SK-MEL-5 (cell line): ENCODE measurements around the gene TOE1. TPM values are rescaled to one million over a fixed set of nuclear protein-coding genes. Genes with fewer than 3 reads are reported as not detected.
"Not testable (repeated sequence)": the region's sequence is repeated elsewhere in the genome, so short reads cannot be mapped to it uniquely, and the experiment has no call there.

Experiments
- DNase-seq: peaks from one replicate; pipeline ENCODE4 v3.0.0-alpha.2; 2016; ENCODE audit warnings: low read depth, low spot score
- in situ Hi-C: cut with HindIII; loops from 2 replicates; pipeline ENCODE4 v1.10.0; 2016; ENCODE audit warnings: low sequenced_read_pairs, high pct_unique_total_duplicates, low pct_unique_long_range_greater_than_20kb
- polyA plus RNA-seq, 2 experiments: library from polyadenylated mRNA; depleted of rRNA; stranded (reverse); fragments of >200 nt; gene quantifications; 2 replicates each; pipeline ENCODE4 v1.2.3, GENCODE V29; 2015
- total RNA-seq: library from RNA; depleted of rRNA; stranded (reverse); fragments of >200 nt; shearing (Covaris generic); gene quantifications from 2 replicates; pipeline ENCODE4 v1.2.3, GENCODE V29; 2014; rRNA removed

The TOE1 gene
- total RNA-seq: 10.5 and 13.5 TPM in 2 replicates
- polyA plus RNA-seq (2015; cell fraction: cytosol; rRNA removed): 15.1 and 15.8 TPM in 2 replicates
- 21.0 and 32.2 TPM in 2 replicates for polyA plus RNA-seq (2015; cell fraction: nucleus; rRNA removed)

- in situ Hi-C loops: no loop called here
- DNase-seq: peak; percentile 85
These were observed at the start of gene TOE1, which contains the start of gene MUTYH for GRCh38 chr1:45339789-45340558. TOE1 (plus strand) TSS chr1:45340170; CDS start chr1:45340253, 83 bp downstream. MUTYH (minus strand) TSS chr1:45340440; CDS start chr1:45334505, 5,935 bp downstream.

GRCh38 chr1:45291002-45291401 lies 49.0 kb upstream of the TOE1 start:
- DNase-seq, in situ Hi-C loops: not testable (repeated sequence)

DNA sequence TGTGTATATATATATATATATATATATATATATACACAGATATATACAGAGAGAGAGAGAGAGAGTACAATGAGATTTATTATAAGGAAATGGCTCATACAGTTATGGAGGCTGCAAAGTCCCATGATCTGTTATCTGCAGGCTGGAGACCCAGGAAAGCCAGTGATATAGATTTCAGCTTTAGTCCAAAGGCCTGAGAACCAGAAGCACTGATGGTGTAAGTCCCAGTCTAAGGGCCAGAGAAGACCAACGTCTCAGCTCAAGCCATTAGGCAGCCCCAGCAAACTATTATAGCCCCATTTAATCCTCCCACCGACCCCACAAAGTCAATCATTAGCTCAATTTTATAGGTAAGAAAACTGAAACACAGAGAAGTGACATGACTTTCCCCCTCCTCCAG lies 48.3 kb upstream of the TOE1 start:
- no peak for DNase-seq
- in situ Hi-C loops: no loop called here

DNA sequence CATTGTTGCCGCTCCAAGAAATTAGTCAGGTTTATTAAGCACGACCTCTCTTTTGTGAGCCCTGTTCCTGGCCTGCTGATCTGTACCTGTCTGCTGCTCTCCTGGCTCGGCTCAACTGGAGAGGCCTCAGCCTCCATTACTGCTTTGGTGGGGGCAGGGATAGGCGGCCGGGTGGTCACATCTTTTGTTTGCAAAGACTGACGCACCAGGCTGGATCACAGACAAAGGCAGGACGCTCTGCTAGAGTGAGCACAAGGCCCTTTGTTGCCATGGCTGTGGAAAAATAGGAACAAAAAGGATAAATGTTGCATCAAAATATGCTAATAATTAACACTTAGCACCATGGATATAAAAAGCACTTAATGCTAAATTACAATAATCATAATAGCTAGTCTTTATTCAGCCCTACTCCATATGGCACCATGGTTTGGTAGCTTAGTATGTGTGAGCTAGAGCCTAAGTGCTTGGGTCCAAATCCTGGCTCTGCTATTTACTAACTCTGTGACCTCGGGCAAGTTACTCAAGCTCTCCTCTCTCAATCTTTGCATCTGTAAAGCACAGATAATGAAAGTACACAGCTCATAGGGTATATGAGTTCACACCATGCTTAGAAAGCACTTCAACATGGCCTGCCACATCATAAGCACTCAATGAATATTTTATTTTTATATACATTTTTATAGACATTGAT lies 42.2 kb upstream of the TOE1 start:
- in situ Hi-C loops: no loop called here
- DNase-seq: no peak

- in situ Hi-C loops: no loop called here
- DNase-seq: no peak
These were observed 40.7 kb upstream of the TOE1 start for GRCh38 chr1:45299296-45299695.

- in situ Hi-C loops: no loop called here
- DNase-seq: peak; percentile 75
These were observed 39.8 kb upstream of the TOE1 start for GRCh38 chr1:45299981-45300668.

DNA sequence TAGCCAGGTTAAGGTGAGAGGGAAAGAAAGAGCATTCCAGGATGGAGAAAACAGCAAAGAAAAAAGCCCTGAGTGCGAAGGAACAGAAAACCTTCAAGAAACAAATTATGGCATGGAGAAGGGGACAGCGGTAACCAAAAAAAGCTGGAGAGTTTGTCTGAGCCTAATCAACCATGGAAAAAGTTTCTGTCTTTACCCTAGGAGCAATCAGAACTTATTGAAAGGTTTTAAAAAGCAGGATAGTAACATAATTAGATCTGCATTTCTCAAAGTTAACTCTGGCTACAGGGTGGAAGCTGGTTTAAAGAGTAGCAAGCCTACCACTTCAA lies 39.3 kb upstream of the TOE1 start:
- no peak for DNase-seq
- in situ Hi-C loops: no loop called here

GRCh38 chr1:45302505-45303150 lies 37.3 kb upstream of the TOE1 start:
- in situ Hi-C loops: no loop called here
- no peak for DNase-seq

GRCh38 chr1:45303520-45304310 lies 36.3 kb upstream of the TOE1 start:
- peak; percentile 95 for DNase-seq
- in situ Hi-C loops: no loop called here

- in situ Hi-C loops: no loop called here
- DNase-seq: peak; percentile 20
These were observed 35.5 kb upstream of the TOE1 start for GRCh38 chr1:45304311-45305081.

GRCh38 chr1:45305231-45305630 lies 34.7 kb upstream of the TOE1 start:
- no peak for DNase-seq
- in situ Hi-C loops: no loop called here

DNA sequence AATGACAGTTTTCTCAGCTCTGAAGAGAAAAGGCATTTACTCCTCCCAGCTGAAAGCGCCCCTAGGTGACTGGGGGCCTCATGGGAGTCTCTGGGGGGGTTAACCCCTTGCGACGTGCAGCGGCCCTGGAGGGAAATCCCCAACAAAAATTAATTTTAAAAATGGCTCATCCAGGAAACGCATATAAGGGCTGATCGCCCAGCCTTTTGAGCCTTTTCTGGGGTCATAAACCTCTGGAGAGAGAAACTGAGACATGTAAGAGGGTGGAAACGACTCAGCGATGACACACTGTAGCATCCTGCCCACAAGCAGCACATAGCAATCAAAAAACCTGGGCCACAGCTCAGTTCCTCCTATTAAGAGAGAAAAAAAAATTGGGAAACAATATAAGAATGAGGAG lies 33.7 kb upstream of the TOE1 start:
- in situ Hi-C loops: no loop called here
- DNase-seq: no peak

GRCh38 chr1:45306905-45307304 lies 33.1 kb upstream of the TOE1 start:
- no peak for DNase-seq
- in situ Hi-C loops: no loop called here

GRCh38 chr1:45314266-45314665 lies 25.7 kb upstream of the TOE1 start:
- in situ Hi-C loops: no loop called here
- no peak for DNase-seq

- DNase-seq: no peak
- in situ Hi-C loops: no loop called here
These were observed 22.8 kb upstream of the TOE1 start for GRCh38 chr1:45317166-45317565.

DNA sequence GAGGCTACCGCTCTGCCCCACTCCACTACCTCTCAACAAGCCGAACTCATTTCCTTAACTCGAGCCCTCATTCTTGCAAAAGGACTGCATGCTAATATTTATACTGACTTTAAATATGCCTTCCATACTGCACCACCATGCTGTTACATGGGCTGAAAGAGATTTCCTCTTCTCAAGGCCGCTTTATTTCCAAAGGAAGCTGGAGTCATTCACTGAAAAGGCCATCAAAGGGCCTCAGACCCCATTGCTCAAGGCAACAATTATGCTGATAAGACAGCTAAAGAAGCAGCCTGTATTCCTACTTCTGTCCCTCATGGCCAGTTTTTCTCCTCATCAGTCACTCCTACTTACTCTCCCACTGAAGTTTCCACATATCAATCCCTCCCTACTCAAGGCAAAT lies 20.2 kb upstream of the TOE1 start:
- in situ Hi-C loops: no loop called here
- no peak for DNase-seq

DNA sequence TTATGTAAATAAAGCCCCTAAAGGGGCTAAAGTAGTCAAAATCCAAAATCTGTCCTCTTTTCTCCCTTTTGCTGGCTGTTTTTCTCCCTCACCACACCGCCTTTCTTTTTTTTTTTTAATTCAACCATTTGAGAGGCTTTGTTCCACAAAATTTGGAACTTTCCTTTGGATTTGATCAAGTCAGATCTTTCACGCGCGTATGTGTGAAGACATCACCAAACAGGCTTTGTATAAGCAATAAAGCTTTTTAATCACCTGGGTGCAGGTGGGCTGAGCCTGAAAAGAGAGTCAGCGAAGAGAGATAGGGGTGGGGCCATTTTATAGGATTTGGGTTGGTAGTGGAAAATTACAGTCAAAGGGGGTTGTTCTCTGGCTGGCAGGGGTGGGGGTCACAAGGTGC lies 18.5 kb upstream of the TOE1 start:
- in situ Hi-C loops: no loop called here
- no peak for DNase-seq
